Skin epidermis (tissue), 12 donors: ENCODE measurements around the gene TMEM221.
A peak's percentile ranks its signal among the peaks of the same experiment; 100 is the strongest.

ENCODE experiments used
- H3K27ac ChIP-seq, 21 experiments: fragments of 200-600 bp; sonication (generic) in 11 of 21; one replicate each; pipeline ENCODE4 v1.5.0; 2020; ENCODE audit warnings: mild to moderate bottlenecking in 3 of 21, inconsistent platforms in 2 of 21, moderate library complexity in 2 of 21
- H3K4me3 ChIP-seq, 7 experiments: fragments of 200-600 bp; sonication (generic) in 2 of 7; one replicate each; pipeline ENCODE4 v1.5.0; 2020; ENCODE audit warnings: inconsistent platforms in 2 of 7, mild to moderate bottlenecking in 2 of 7, moderate library complexity in 1 of 7

The TMEM221 gene

GRCh38 chr19:17451820-17452219, 3.4 kb upstream of the TMEM221 start:
- Histone ChIP-seq H3K27ac (no peak overlapping the region), H3K4me3 (no peak overlapping the region)

DNA sequence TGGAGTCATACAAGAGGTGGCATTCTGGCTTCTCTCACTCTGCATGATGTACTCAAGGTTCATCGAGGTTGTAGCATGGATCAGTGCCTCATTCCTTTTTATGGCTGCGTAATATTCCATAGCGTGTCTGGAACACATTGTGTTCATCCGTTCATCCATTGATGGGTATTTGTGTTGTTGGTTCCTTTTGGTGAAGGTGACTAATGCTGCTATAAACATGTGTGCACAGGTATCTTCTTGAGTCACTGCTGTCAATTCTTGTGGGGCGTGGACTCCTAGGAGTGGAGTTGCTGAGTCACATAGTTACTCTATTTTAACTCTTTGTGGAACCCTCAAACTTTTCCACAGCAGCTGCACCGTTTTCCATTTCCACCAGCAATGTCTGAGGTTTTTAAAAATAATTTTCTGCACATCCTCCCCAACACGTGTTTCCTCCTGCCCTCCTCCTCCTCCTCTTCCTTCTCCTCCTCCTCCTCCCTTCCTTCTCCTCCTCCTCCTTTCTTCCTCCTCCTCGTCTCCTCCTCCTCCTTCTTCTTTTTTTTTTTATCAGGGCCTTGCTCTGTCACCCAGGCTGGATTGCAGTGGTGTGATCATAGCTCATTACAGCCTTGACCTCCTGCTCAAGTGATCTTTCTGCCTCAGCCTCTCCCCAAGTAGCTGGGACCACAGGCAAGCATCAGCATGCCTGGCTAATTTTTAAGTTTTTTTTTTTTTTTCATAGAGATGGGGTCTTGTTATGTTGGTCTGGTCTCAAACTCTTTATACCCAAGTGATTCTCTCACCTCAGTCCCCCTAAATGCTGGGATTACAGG, 2.0 kb upstream of the TMEM221 start:
- Histone ChIP-seq H3K4me3 (no peak overlapping the region), H3K27ac (peak overlapping the region in 8 of 21 experiments; percentile 18 to 54 (median 41))

DNA sequence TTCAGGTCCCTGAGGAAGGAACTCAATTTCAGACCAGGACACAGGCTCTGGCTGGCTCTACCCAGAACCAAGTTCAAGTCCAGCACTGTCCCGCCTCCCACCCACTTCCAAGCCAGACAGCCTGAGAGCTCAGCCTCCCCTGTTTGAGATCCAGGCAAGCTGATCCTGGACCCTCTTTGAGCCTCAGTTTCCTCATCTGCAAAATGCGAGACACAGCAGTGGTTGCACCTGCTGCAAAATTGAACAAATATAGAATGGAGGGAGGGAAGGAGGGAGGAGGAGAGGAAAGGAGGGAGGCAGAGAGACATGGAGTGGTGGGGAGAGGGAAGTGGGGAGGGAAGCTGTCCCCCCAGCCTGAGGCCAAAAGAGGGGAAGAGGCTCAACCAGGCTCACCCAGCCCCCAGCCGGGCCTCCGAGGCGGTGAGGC, 751 bp downstream of the TMEM221 start:
- Histone ChIP-seq H3K27ac (no peak overlapping the region), H3K4me3 (peak overlapping the region in 2 of 7 experiments; percentile 11 to 31)

DNA sequence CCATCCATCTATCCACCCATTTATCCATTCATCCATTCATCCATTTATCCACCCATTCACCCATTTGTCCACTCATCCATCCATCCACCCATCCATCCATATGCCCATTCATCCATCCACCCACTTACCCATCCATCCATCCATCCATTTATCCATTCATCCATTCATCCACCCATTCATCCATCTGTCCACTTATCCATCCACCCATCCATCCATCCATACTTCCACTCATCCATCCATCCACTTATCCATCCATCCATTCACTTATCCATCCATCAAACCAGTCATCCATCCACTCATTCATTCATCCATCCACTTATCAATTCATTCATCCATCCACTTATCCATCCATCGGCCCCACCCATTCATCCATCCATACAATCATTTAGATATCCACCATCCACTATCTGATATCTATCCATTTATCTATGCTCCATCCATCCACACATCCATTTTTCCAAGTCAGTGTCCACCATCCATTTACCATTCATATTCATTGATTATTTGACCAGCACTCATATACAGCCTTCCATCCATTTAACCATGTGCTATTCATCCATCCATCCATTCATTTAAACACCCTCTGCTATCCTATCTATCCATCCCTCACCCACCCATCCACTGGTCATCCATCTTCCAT, 2.8 kb downstream of the TMEM221 start:
- Histone ChIP-seq H3K4me3 (no peak overlapping the region), H3K27ac (no peak overlapping the region)

DNA sequence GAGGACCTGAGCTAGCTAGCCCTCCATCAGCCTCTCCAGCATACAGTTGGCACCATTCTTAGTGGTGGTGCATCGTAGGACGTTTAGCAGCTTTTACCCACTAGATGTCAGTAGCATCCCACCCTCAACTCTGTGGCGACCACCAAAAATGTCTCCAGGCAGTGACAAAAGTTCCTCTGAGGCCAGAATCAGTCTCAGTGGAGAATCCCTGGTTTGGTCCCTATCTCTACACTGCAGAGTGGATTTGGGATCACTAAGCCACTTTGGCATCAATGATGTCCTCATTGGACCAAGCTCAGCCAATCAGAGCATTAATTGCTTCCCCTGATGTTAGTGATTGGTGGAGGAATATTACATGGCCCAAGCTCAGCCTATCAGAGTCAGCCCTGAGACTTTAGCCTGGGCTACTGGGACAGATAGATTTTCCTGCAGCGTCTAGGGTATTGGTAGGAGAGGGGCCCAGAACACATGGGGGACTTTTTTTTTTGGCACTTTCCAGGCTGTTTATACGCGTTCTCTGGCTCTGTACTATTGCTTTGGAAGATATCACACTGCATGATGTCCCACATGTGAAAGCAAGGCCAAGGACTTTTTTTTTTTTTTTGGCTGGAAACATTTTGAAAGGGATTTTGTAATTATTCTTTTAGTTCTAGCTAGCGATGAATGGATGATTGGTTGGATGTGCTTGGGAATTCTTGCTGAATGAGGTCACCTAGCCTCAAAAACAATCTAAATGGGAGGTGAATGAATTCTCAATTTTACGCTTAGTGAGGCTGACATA, 7.0 kb downstream of the TMEM221 start:
- Histone ChIP-seq H3K27ac (no peak overlapping the region), H3K4me3 (no peak overlapping the region)

GRCh38 chr19:17436874-17437267, 11.6 kb downstream of the TMEM221 start:
- H3K27ac ChIP-seq = no peak overlapping the region
- H3K4me3 ChIP-seq = no peak overlapping the region

DNA sequence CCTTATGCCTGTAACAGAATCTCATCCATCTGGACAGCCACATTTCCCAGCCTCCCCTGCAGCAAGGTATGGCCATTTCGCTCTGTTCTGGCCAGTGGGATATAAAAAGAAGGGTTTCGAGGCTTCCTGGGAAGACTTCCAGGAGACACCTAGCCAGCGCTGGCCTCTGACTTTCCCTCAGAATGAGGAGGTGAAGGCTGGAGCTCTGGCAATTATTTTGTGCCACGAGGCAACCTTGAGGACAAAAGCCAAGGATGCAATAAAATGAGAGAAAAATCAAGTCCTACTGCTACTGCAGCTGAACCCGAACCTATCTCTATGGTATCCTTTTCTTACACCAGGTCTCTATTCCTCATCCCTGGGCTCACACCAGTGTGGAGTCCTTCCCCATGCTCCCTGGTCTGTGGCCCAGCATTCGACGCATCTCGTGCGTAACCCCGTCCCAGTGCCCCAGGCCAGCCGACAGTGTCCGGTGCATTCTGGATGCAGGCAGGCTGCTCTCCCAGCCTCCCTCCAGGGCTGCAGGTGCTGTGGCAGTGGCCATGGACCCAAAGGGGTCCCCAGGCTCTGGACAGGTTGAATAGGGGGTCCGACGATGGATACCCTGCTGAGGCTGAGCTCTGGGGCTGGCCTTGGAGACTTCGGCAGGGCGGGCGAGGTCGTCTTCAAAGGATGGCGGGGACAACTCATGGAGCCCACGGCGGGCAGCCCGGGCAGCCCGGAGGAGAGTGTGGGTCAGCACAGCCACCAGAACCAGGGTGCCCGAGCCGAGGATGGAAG, 12.2 kb downstream of the TMEM221 start:
- Histone ChIP-seq H3K27ac (no peak overlapping the region), H3K4me3 (no peak overlapping the region)

GRCh38 chr19:17435218-17435617, 13.2 kb downstream of the TMEM221 start:
- Histone ChIP-seq H3K4me3 (no peak overlapping the region), H3K27ac (no peak overlapping the region)

DNA sequence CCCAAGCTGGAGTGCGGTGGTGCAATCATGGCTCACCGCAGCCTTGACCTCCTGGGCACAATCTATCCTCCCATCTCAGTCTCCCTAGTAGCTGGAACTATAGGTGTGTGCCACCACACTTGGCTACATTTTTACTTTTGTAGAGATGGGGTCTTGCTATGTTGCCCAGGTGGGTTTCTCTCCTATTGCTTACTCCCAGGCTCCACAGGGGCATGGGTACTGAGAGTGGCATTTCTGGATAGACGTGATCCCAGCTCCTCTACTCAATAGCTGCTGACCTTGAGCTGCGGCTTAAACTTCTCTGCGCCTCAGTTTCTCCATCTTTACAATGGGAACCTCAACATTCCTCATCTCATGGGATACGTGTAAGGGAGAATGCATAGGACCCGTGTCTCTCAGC, 17.1 kb downstream of the TMEM221 start:
- H3K27ac ChIP-seq = no peak overlapping the region
- H3K4me3 ChIP-seq = no peak overlapping the region

DNA sequence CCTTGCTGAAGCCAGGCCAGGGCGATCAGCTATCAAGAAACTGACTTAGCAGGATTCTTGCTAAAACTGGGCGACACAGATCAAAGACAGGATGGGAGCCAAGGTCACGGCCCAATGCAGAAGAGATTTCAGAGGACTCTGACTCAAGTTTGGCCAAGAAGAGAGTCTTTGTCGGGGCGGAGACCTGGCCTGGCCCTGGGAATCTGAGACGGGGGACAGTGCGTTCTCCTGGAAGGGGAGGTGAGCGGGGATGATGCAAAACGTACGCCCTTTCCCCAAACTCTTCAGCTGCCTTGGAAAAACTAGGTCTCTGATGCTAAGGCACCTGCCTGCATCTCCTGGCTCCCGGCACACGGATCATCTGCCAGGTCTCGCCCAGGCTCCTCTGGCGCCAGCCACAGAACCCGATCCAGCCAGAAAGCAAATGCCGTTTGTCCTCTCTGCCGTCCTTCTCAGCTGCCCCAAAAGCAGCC, 18.8 kb downstream of the TMEM221 start:
- H3K27ac ChIP-seq = no peak overlapping the region

DNA sequence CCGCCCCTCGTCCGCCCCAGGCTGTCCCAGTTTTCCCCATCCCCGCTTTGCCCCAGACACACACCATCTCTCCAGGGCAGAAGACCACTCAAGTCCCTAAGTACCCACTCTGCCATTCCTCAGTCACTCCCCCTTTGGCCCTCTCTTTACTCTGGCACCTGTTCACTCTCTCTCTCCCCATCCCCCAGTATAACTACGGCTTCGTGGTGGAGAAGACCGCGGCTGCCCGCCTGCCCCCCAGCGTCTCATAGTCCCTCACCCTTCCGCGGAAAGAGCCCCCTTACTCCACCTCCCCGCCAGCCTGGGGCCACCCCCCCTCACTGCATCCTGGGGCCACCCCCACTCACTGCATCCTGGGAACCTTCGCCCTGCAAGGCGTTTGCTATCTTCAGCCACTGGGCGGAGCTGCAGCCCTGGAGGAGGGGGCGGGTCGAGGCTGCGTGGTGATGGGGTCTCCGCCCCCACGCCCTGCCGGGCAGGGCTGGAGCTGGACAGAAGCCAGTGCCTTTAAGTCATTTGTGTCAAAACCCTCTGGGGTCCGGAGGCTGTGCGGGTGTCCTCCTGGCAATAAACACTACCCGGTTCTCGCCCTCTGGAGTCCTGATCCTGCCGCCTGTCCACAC, 23.6 kb downstream of the TMEM221 start:
- H3K27ac ChIP-seq = no peak overlapping the region
- no peak overlapping the region for H3K4me3 ChIP-seq

More for the DNA sequence above, 18.8 kb downstream of the TMEM221 start:
- no peak overlapping the region for H3K4me3 ChIP-seq

- no peak overlapping the region for H3K4me3 ChIP-seq
- H3K27ac ChIP-seq = no peak overlapping the region
These were observed 24.8 kb downstream of the TMEM221 start for GRCh38 chr19:17423429-17424208.

DNA sequence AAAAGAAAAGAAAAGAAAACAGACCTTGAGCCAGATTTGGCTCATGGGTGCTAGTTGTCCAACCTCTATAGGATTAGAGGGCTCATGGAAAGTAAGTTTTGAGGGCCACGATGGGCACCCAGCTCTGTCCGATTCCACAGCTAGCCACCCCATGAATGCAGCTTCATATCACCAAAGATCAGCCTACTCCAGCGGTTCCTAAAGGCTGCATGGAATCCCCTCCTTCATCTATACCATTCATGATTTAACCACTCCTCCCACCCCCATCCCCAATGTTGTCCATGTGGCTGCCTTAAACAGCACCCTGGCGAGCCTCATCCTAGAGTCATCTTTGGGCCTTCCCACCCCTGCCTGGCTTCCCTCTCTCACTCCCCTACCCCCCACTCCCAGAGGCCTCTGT, 26.5 kb downstream of the TMEM221 start:
- H3K4me3 ChIP-seq = no peak overlapping the region
- no peak overlapping the region for H3K27ac ChIP-seq

DNA sequence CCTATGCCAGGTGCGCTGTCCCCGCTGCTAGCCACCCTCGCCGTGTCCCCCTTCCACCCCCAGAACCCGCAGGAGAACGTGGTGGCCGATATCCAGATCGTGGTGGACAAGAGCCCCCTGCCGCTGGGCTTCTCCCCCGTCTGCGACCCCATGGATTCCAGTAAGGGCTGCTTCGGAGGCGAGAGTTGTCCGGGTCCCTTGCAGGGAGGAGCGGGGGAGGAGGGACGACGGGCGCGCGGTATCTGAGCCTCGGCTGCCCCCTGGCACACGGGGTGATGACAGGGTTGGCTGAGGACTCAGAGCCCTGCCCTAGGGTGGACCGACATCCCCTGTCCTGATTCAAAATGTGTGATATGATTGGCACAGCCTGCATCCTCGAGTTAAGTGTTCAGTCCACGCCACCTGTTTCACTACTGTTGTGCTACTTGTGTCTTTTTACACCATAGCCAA, 28.0 kb downstream of the TMEM221 start:
- H3K4me3 ChIP-seq = peak overlapping the region; percentile 58 to 90 (median 71)
- H3K27ac ChIP-seq = peak overlapping the region; percentile 35 to 92 (median 81)

DNA sequence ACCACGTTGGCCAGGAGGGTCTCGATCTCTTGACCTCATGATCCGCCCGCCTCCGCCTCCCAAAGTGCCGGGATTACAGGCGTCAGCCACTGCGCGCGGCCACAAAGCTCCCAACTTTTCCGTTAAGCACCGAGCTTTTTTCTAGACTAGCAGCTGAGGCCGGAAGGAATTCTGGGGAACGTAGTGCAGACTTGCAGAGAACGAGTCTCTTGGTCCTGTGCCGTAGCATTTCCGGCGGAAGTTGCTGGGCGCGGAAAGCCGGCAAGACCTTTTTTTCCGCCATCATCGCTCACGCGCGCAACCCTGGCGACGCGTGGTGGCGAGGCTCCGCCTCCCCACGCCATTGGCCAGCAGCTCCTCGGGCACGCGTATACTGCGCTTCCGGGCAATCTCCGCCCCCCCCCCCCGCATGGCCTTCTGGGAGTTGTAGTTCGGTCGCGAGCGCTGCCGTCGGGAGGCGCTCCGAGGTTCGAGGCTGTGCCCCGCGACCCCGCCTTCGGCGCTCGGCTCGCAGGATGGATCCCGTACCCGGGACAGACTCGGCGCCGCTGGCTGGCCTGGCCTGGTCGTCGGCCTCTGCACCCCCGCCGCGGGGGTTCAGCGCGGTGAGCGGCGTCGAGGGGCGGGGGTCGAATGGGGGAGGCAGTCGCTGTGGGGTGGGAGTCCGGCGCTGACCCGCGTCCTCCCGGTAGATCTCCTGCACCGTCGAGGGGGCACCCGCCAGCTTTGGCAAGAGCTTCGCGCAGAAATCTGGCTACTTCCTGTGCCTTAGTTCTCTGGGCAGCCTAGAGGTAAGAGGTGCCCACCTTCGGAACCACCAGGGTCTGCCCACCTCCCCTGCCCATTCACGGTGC, 28.6 kb downstream of the TMEM221 start, which contains the start of gene MVB12A:
Gene MVB12A, plus strand, starts transcription at position 427 of the 854 bp plus-strand sequence. Its CDS starts 89 bp downstream, at position 516.
- Histone ChIP-seq H3K4me3 (peak within 1 kb of the TSS; percentile 58 to 90 (median 71)), H3K27ac (peak within 1 kb of the TSS; percentile 35 to 92 (median 81))

GRCh38 chr19:17419154-17419620, 29.3 kb downstream of the TMEM221 start:
- Histone ChIP-seq H3K27ac (peak overlapping the region in 17 of 21 experiments; percentile 35 to 88 (median 67)), H3K4me3 (peak overlapping the region; percentile 27 to 90 (median 69))

DNA sequence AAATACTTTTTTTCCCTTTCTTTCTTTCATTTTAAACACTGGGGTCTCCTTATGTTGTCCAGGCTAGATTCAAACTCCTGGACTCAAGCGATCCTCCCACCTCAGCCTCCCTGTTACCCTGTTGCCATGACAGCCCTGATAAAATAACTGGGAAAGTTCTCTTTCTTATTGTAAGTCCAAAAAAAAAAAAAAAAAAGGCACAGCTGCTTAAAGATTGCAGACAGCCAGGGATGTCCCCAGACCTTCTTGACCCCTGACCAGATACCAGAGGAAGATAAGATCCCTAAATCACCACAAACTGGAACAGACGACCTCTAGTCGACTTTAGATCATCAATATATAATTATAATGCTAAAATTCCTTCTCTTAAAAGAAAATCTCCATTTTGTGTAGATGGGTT, 29.8 kb downstream of the TMEM221 start:
- H3K27ac ChIP-seq = peak overlapping the region in 1 of 21 experiments; percentile 72
- H3K4me3 ChIP-seq = no peak overlapping the region
